ENCODE results near the gene TBCK. TPM values are rescaled to one million over a fixed set of nuclear protein-coding genes. Genes with fewer than 3 reads are reported as not detected.

TBCK gene
- total RNA-seq, 1 experiment from 2014 or later: 22.3 TPM

DNA sequence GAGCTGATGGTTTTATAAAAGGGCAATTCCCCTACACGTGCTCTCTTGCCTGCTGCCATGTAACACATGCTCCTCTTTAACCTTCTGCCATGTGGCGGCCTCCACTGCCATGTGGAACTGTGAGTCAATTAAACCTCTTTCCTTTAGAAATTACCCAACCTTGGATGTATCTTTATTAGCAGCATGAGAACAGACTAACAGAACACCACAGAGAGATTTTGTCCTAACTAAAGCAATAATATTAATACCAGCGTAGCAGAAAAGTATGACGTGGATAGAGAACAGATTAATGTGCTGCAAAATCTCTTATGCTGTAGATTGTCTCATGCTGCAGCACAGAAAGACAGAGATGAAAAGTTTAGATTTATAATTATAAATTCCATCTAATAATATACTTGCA is 23.4 kb upstream of the TBCK start (continued):
- TF ChIP-seq POLR2AphosphoS5 (IDR thresholded peaks at IDR 0.05; ENCODE audit: low read depth, low read length) (no peak), JUND (IDR thresholded peaks at IDR 0.05) (no peak), ZFX (IDR thresholded peaks at IDR 0.05) (no peak), EGR1 (IDR thresholded peaks at IDR 0.05; ENCODE audit: low read depth) (no peak), ELF1 (IDR thresholded peaks at IDR 0.05; ENCODE audit: borderline replicate concordance, low read depth) (no peak), POLR2A (IDR thresholded peaks at IDR 0.05; ENCODE audit: borderline replicate concordance, extremely low read depth, insufficient read depth, insufficient read length) (no peak), SIN3A (IDR thresholded peaks at IDR 0.05; ENCODE audit: low read depth) (no peak), CEBPB (IDR thresholded peaks at IDR 0.05; ENCODE audit: low read depth) (no peak)

DNA sequence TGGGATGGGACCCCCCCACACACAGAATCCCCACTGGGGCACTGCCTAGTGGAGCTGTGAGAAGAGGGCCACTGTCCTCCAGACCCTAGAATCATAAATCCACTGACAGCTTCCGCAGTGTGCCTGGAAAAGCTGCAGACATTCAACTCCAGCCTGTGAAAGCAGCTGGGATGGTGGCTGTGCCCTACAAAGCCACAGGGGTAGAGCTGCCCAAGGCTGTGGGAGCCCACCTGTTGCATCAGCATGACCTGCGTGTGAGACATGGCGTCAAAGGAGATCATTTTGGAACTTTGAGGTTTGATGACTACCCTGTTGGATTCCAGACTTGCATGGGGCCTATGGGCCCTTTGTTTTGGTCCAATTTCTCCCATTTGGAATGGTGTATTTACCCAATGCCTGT is 22.7 kb upstream of the TBCK start:
- BruUV-seq (replicated peaks): no TSS peak
- DNase-seq (ENCODE audit: low read depth, low spot score) (no peak), ATAC-seq (no peak)
- RAD21 ChIA-PET (ENCODE audit: low non-redundant PET in 1 of 2, low total read pairs in 2 of 2, uncharacterized antibody in 2 of 2, unreplicated experiment in 2 of 2): no interaction called here
- peaks cover 6% of the 10 kb centered on the region; the same call in 1 of the 2 replicates for H4K20me1 ChIP-seq (ENCODE audit: insufficient read depth)
- H3K4me1 ChIP-seq (ENCODE audit: control insufficient read depth in 1 of 2, insufficient read depth in 2 of 2, low read length in 2 of 2): no peaks in the 10 kb centered on the region
- H3K4me2 ChIP-seq (ENCODE audit: low read length): no peak overlapping the region
- peaks cover 53% of the 10 kb centered on the region for H3K79me2 ChIP-seq (ENCODE audit: insufficient read depth, low read length)
- TF ChIP-seq ZNF274 (IDR thresholded peaks at IDR 0.05; ENCODE audit: low read depth, low read length): no peak
- CTCF ChIA-PET: no interaction called here
- POLR2A ChIA-PET: no interaction called here
- H3K9me3 ChIP-seq (ENCODE audit: control insufficient read depth in 1 of 2, insufficient read depth in 1 of 2, low read depth in 1 of 2, low read length in 2 of 2): no peaks in the 10 kb centered on the region
- intact Hi-C loops (cut with micrococcal nuclease): no loop called here
- H3K4me3 ChIP-seq (replicated peaks in 1 of 2; ENCODE audit: low read depth in 1 of 2, low read length in 2 of 2): no peak overlapping the region
- H3K27ac ChIP-seq (ENCODE audit: low read depth, low read length): no peak overlapping the region
- H3K9me2 ChIP-seq (ENCODE audit: insufficient read depth): no peaks in the 10 kb centered on the region
- H3K27me3 ChIP-seq (ENCODE audit: insufficient read depth, low read length): no peaks in the 10 kb centered on the region
- H2AFZ ChIP-seq (ENCODE audit: low read depth, low read length, poor library complexity, severe bottlenecking): no peak overlapping the region
- H3K36me3 ChIP-seq (ENCODE audit: control insufficient read depth in 1 of 2, insufficient read depth in 2 of 2, low read length in 2 of 2): peaks cover 10 to 22% of the 10 kb centered on the region in 2 experiments; a peak in 3 of 4 replicates
- no peak overlapping the region for H3K9ac ChIP-seq (ENCODE audit: low read length)

DNA sequence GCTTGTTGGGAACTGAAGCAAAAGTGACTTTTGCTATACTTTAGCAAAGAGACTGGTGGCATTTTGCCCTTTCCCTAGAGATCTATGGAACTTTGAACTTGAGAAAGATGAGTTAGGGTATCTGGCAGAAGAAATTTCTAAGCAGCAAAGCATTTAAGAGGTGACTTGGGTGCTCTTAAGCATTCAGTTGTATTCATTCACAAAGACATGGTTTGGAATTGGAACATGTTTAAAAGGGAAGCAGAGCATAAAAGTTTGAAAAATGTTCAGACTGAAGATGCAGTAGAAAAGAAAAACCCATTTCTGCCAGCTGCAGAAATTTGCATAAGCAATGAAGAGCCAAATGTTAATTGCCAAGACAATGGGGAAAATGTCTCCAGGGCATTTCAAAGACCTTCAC is 21.9 kb upstream of the TBCK start:
- CTCF ChIA-PET: no interaction called here

More for the DNA sequence above, 21.9 kb upstream of the TBCK start:
- ATAC-seq (no peak), DNase-seq (ENCODE audit: low read depth, low spot score) (no peak)
- peaks cover 46% of the 10 kb centered on the region for H3K79me2 ChIP-seq (ENCODE audit: insufficient read depth, low read length)
- H3K27ac ChIP-seq (ENCODE audit: low read depth, low read length): no peak overlapping the region
- no peaks in the 10 kb centered on the region for H3K27me3 ChIP-seq (ENCODE audit: insufficient read depth, low read length)
- H3K9ac ChIP-seq (ENCODE audit: low read length): no peak overlapping the region
- peaks cover 14 to 26% of the 10 kb centered on the region in 2 experiments; a peak in 3 of 4 replicates for H3K36me3 ChIP-seq (ENCODE audit: control insufficient read depth in 1 of 2, insufficient read depth in 2 of 2, low read length in 2 of 2)
- BruUV-seq (replicated peaks): TSS peak; percentile 8
- H4K20me1 ChIP-seq (ENCODE audit: insufficient read depth): no peaks in the 10 kb centered on the region
- H2AFZ ChIP-seq (ENCODE audit: low read depth, low read length, poor library complexity, severe bottlenecking): no peak overlapping the region
- no peaks in the 10 kb centered on the region for H3K4me1 ChIP-seq (ENCODE audit: control insufficient read depth in 1 of 2, insufficient read depth in 2 of 2, low read length in 2 of 2)
- intact Hi-C loops (cut with micrococcal nuclease): no loop called here
- TF ChIP-seq TCF7L2 (IDR thresholded peaks at IDR 0.05; ENCODE audit: borderline replicate concordance, extremely low read depth, insufficient read depth, insufficient read length): no peak
- TF ChIP-seq FOSL1 (IDR thresholded peaks at IDR 0.05; ENCODE audit: low read depth): no peak
- no peak for TF ChIP-seq SRF (IDR thresholded peaks at IDR 0.05; ENCODE audit: low read depth)
- TF ChIP-seq JUND (IDR thresholded peaks at IDR 0.05): no peak
- no peak for TF ChIP-seq EGR1 (IDR thresholded peaks at IDR 0.05; ENCODE audit: low read depth)
- TF ChIP-seq SIN3A (IDR thresholded peaks at IDR 0.05; ENCODE audit: low read depth): no peak
- TF ChIP-seq EZH2 (IDR thresholded peaks at IDR 0.05): no peak
- no peak for TF ChIP-seq CEBPB (IDR thresholded peaks at IDR 0.05; ENCODE audit: low read depth)
- no peak for TF ChIP-seq POLR2AphosphoS5 (IDR thresholded peaks at IDR 0.05; ENCODE audit: low read depth, low read length)
- no peak for TF ChIP-seq SP1 (IDR thresholded peaks at IDR 0.05; ENCODE audit: low read depth)
- TF ChIP-seq, protein P1, sequence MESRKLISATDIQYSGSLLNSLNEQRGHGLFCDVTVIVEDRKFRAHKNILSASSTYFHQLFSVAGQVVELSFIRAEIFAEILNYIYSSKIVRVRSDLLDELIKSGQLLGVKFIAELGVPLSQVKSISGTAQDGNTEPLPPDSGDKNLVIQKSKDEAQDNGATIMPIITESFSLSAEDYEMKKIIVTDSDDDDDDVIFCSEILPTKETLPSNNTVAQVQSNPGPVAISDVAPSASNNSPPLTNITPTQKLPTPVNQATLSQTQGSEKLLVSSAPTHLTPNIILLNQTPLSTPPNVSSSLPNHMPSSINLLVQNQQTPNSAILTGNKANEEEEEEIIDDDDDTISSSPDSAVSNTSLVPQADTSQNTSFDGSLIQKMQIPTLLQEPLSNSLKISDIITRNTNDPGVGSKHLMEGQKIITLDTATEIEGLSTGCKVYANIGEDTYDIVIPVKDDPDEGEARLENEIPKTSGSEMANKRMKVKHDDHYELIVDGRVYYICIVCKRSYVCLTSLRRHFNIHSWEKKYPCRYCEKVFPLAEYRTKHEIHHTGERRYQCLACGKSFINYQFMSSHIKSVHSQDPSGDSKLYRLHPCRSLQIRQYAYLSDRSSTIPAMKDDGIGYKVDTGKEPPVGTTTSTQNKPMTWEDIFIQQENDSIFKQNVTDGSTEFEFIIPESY (IDR thresholded peaks at IDR 0.05; ENCODE audit: extremely low read depth, insufficient replicate concordance, low read length): no peak
- TF ChIP-seq YY1 (IDR thresholded peaks at IDR 0.05; ENCODE audit: extremely low read depth, insufficient replicate concordance, low read depth, low read length): no peak
- no peak for TF ChIP-seq CBX3 (IDR thresholded peaks at IDR 0.05; ENCODE audit: low read depth)
- TF ChIP-seq ZFX (IDR thresholded peaks at IDR 0.05): no peak
- ChIA-PET RAD21 (ENCODE audit: low non-redundant PET in 1 of 2, low total read pairs in 2 of 2, uncharacterized antibody in 2 of 2, unreplicated experiment in 2 of 2) (no interaction called here), POLR2A (no interaction called here)
- no peaks in the 10 kb centered on the region for H3K9me2 ChIP-seq (ENCODE audit: insufficient read depth)
- no peak overlapping the region for H3K4me2 ChIP-seq (ENCODE audit: low read length)
- no peak overlapping the region for H3K4me3 ChIP-seq (replicated peaks in 1 of 2; ENCODE audit: low read depth in 1 of 2, low read length in 2 of 2)
- H3K9me3 ChIP-seq (ENCODE audit: control insufficient read depth in 1 of 2, insufficient read depth in 1 of 2, low read depth in 1 of 2, low read length in 2 of 2): no peaks in the 10 kb centered on the region
